HuH-7.5 (cell line): ENCODE data around the gene PDCD1.
A peak's percentile ranks its signal among the peaks of the same experiment; 100 is the strongest.

Experiments
- DNase-seq: peaks from one replicate; pipeline ENCODE4 v3.0.0; 2011; ENCODE audit warnings: low spot score

PDCD1 gene

GRCh38 chr2:241852116-241852980 is 6.3 kb downstream of the PDCD1 start:
- DNase-seq: peak; percentile 13

GRCh38 chr2:241851325-241852115 is 7.2 kb downstream of the PDCD1 start:
- DNase-seq: no peak

GRCh38 chr2:241850544-241851324 is 8.0 kb downstream of the PDCD1 start:
- peak; percentile 21 for DNase-seq

- peak; percentile 15 for DNase-seq
Measured at GRCh38 chr2:241849616-241850543, 8.8 kb downstream of the PDCD1 start.

- peak; percentile 20 for DNase-seq
Measured at GRCh38 chr2:241848761-241849615, 9.7 kb downstream of the PDCD1 start.

- DNase-seq: no peak
Measured at GRCh38 chr2:241846406-241846805, 12.3 kb downstream of the PDCD1 start.

GRCh38 chr2:241844831-241845578 is 13.7 kb downstream of the PDCD1 start:
- DNase-seq: peak; percentile 16

GRCh38 chr2:241844066-241844728 is 14.5 kb downstream of the PDCD1 start:
- peak; percentile 70 for DNase-seq

- DNase-seq: peak; percentile 12
Measured at GRCh38 chr2:241843321-241844065, 15.2 kb downstream of the PDCD1 start.

- DNase-seq: peak; percentile 7
Measured at GRCh38 chr2:241842620-241843211, 16.0 kb downstream of the PDCD1 start.

GRCh38 chr2:241842067-241842415 is 16.7 kb downstream of the PDCD1 start:
- DNase-seq: no peak

GRCh38 chr2:241841181-241842066 is 17.3 kb downstream of the PDCD1 start:
- DNase-seq: no peak

GRCh38 chr2:241837197-241837965 is 21.3 kb downstream of the PDCD1 start:
- no peak for DNase-seq

- no peak for DNase-seq
Measured at GRCh38 chr2:241836292-241836691, 22.4 kb downstream of the PDCD1 start.

GRCh38 chr2:241835611-241836010 is 23.1 kb downstream of the PDCD1 start:
- no peak for DNase-seq
